Activated CD8-positive, alpha-beta memory T cell treated with anti-CD3 and anti-CD28 coated beads, Interleukin-2, amount 50 U/mL, for 48 hours (primary cell): Measurements from ENCODE around the gene POLR2J3.
"Not testable (repeated sequence)": the region's sequence is repeated elsewhere in the genome, so short reads cannot be mapped to it uniquely, and the experiment has no call there.

Source experiments
- DNase-seq: peaks from one replicate; pipeline ENCODE4 v3.0.0-alpha.2; 2020

POLR2J3 gene

DNA sequence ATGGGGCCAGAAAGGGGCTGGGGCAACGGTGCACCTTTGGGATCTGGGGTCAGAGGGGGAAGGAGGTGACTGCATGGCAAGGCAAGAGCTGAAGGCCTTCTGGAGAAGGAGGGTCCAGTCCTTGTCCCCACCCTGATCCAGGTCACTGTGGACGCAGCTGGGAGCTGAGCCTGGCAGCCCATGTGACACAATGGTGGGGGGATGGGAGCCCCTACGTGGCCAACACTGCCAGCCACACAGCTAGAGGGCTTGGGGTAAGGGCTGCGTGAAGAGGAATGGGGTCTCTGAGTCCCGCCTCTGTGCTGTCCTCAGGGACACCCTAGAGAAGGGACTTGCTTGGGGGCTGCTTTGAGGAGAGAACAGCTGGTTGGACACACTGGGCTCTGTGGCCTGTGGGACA, 9.3 kb upstream of the POLR2J3 start:
- DNase-seq = not testable (repeated sequence)

DNA sequence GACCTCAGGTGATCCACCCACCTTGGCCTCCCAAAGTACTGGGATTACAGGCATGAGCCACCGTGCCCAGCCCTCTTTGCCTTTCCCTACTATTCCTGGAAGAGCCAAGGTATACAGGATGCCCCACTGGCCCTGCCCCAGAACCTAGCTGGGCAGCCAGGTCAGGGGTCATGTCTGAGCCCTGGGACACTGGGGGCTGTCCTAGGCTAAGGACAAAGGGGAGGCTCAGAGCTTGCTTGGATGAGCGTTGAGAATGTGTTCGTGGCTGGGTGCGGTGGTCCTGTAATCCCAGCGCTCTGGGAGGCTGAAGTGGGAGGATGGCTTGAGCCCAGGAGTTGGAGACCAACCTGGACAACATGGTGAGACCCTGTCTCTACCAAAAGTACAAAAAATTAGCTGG, 6.1 kb upstream of the POLR2J3 start:
- peak; percentile 48 for DNase-seq

DNA sequence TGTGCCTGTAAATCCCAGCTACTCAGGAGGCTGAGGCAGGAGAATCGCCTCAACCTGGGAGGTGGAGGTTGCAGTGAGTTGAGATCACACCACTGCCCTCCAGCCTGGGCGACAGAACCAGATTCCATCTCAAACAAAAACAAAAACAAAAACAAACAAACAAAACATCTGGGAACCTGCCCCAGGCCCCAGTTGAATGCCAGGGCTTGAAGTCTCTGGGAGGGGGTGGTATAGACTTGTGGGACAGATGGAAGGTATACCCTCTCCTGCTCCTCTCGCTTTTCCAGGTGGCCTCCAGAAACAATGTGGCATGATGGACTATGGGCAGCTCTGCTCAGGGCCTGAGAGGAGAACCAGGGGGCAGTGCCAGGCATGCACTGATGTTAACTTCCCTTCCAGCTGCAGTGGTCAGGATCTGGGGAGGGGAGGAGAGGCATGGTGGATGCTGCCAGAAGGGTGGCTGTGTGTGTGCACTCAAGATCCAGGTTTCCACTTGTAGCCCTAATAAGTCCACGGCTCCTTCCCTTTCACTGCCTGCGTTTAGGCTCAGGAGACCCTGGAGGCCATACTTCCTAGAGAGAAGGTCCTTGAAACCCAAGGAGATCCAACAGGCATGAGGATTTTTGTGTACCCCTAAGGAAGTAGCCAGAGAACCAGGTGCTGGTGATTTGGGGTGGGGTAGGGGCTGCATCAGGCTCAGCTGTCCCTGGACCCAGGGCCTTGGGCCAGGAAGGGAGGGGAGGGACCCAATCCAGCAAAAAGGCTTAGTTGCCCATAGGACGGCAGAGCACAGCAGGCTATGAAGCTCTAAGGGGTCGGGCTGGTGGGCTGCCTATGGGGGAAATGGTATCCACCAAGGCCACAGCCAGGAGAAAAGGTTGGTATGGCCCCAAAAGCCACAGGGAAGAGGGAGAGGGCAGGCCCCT, 5.2 kb upstream of the POLR2J3 start:
- peak; percentile 55 for DNase-seq

DNA sequence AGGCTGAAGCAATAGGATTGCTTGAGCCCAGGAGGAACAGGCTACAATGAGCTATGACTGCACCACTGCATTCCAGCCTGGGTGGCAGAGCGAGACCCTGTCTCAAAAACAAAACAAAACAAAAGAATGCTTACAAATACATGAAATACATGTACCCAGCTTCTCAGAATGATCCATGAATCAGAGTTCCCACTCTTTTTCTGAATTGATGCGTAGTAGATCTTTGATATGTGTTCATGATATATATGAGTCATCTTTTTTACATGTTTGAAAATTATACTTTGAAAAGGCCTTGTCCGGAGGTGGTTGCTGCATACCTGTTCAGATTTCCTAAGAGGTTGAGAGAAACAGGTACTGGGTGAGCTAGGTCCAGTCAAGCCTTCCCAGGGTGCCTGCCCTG, 4.0 kb upstream of the POLR2J3 start:
- DNase-seq = not testable (repeated sequence)

DNA sequence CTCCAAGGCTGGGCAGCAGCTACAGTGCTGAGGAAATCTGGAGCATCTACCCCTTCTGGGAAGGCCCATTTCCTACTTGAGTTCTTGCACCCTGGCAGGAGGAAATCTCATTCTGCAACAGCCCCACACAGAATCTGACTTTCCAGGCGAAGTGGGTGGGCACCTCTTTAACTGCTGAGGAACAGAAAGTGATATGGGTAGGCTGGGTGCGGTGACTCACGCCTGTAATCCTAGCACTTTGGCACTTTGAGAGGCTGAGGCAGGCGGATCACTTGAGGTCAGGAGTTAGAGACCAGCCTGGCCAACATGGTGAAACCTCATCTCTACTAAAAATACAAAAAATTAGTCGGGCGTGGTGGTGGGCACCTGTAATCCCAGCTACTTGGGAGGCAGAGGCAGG, 2.2 kb upstream of the POLR2J3 start:
- not testable (repeated sequence) for DNase-seq

DNA sequence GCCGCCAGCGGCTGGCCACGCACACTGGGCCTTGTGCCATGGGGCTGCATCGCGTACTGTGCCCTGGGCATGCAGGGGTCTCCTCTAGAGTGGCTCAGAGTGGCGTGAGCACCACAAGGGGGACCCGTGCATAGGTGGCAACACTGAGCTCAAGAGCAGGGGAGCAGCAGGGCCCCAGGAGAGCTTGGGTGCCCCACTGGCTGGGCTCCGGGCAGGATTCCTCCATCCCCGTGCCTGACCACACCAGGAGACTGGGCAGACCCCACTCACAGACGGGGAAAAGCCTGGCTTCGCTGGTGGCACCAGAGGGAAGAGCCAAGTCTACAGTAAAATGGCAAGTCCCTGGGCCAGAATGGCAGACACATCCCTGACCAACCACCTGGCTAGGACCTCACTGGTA, 3.8 kb downstream of the POLR2J3 start:
- not testable (repeated sequence) for DNase-seq

DNA sequence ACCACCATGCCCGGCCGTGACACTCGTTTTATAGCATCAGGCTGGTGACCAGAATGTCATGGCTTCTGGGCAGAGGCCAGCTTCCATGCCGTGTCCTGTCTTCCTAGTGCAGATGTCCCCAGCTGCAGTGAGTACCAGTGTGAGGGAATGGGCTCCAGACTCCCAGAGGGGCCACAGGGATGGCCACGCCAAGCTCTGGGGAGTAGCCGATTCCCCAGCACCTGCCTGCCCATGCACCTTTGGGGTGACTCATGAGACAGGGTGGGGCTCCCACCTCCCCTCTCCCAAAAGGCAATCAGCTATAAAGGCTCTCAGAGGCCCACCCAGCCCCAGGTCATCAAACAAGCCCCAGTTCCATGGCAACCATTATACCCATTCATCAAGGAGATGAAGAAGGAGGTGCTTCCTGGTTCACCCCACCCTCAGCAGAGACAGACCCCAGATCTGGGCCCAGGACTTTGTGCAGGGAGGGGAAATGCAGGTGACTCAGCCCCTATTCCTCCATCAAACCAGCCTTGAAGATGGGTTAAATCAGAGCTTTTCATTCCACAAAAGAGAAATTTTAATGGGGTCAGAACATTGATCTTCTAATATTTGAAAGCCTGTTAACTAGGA, 21.5 kb downstream of the POLR2J3 start, which contains the start of gene SPDYE2:
Gene SPDYE2, plus strand, starts transcription at position 419 of the 615 bp plus-strand sequence. CDS start 2,030 bp downstream, outside the sequence.
- DNase-seq = not testable (repeated sequence)

DNA sequence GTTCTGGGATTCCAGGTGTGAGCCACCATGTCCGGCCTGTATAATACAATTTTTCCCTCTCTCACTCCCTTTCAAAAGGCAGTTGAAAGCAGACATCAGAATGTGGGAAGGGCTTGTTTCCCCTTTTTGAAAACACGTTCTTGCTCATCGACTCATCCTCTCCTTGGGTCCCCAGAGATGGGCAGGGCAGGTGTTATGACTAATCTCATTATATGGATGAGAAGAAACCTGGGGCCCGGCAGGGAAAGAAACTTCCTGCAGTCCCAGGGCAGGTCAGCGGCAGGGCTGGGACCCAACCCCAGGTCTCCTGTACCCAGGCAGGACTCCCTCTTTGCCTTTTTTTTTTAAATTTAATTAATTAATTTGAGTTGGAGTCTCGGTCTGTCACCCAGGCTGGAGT, 26.0 kb downstream of the POLR2J3 start:
- DNase-seq = not testable (repeated sequence)

DNA sequence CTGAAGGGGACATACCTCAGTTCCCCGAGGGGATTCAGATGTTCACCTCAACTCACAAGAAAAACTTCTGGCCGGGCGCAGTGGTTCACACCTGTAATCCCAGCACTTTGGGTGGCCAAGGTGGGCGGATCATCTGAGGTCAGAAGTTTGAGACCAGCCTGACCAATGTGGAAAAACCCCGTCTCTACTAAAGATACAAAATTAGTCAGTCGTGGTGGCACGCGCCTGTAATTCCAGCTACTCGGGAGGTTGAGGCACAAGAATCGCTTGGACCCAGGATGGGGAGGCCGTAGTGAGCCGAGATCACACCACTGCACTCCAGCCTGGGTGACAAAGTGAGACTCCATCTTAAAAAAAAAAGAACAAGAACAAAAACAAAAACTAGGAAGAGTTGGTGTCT, 27.1 kb downstream of the POLR2J3 start:
- not testable (repeated sequence) for DNase-seq

DNA sequence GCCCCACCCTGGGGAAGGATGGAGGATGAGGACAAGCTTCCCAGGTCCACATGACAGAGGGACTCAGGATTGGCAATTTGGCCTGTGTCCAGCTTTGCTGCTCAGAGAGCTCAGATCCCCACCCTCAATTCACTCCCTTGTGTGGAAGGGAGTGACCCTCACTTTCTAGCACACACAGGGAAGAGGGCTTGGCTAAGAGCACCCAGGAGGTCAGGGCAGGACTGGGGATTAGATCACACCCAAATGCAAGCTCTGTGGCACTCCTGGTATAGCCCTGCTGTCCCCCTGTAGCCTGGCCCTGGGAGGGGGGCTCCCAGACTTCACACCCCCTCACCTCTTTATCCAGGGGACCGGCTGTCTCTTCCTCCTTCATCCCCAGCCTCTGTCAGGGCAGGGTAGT, 28.0 kb downstream of the POLR2J3 start:
- not testable (repeated sequence) for DNase-seq

DNA sequence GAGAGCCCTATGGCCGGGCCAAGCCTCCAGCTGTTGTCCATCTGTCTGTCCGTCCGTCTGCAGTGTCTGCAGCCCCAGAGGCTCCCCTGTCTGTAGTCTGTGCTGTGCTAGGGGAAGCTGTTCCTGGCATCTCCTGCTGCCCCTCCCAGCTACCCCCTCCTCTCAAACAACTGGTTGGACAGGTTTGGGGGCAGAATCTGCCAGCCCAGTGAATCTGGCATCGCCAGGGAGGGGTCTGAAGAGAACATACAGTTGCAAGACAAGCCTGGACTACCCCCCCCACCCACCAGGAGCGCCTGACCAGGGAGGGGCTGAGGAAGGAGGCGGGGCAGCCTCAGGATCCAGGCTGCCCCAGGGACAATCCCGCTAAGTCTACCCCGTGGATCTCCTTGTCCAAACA, 28.8 kb downstream of the POLR2J3 start, which contains the start of gene UPK3BL2:
Gene UPK3BL2, minus strand, starts transcription at position 101 of the 400 bp plus-strand sequence. Its CDS starts 60 bp downstream, at position 41.
- DNase-seq = not testable (repeated sequence)

DNA sequence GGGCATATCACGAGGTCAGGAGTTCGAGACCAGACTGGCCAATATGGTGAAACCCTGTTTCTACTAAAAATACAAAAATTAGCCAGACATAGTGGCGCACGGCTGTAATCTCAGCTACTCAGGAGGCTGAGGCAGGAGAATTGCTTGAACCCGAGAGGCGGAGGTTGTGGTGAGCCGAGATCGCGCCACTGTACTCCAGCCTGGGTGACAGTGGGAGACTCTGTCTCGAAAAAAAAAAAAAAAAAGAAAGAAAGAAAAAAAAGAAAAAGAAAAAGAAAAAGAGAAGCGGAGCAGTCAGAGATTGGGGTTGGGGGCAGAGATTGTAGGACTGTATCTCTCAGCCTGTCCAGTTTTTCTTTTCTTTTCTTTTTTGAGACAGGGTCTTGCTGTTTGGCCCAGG, 29.6 kb downstream of the POLR2J3 start:
- not testable (repeated sequence) for DNase-seq

DNA sequence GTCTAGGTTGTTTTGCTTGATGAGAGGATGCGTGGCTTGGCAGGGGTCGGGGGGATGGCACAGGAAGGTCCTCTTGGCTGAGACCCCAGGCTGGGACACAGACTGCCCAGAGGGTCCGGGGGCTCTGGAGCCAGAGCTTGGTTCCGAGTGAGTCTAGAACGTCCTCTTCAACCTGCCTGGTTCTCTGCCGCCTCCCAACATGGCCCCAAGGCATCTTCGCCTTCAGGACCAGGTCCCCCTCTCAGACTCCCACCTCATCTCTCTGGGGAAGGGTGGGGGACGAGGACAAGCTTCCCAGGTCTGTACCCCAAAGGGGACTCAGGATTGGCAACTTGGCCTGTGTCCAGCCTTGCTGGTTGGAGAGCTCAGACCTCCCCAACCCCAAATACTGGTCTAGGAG, 30.3 kb downstream of the POLR2J3 start:
- DNase-seq = not testable (repeated sequence)

DNA sequence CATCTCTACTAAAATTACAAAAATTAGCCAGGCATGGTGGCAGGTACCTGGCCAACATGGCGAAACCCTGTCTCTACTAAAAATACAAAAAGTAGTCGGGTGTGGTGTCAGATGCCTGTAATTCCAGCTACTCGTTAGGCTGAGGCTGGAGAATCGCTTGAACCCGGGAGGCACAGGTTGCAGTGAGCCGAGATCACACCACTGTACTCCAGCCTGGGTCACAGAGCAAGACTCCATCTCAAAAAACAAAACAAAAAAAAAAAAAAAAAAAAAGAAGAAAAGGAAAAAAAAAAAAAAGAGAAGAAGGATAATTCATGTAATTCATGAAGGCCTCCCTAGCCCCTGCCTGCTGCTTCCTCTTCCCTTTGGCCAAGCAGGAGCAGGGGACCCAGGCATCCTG, 31.8 kb downstream of the POLR2J3 start:
- DNase-seq = not testable (repeated sequence)

DNA sequence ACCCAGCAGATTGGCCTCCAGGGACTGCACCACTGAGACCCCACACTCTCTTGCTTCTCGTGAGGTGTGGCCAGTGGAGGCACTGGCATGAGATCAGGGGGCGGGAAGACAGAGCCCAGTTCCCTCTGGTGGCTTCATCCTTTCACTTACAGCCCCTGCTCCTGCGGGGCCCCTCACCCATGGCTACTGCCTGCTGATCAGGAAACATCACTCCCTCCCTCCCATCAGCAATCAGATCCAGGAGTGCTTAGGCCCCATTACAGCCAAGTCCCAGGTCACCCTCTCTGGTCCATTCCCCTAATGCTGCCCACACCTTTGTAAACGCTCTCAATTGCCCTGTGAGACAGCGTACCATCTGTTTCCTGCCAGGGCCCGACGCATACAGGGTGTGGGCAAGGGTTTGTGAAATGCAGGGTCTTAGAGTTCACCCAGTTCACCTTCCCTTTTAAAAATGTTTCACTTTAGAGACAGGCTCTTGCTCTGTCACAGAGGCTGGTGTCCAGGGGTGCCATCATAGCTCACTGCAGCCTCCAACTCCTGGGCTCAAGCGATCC, 37.2 kb downstream of the POLR2J3 start:
- DNase-seq = not testable (repeated sequence)

DNA sequence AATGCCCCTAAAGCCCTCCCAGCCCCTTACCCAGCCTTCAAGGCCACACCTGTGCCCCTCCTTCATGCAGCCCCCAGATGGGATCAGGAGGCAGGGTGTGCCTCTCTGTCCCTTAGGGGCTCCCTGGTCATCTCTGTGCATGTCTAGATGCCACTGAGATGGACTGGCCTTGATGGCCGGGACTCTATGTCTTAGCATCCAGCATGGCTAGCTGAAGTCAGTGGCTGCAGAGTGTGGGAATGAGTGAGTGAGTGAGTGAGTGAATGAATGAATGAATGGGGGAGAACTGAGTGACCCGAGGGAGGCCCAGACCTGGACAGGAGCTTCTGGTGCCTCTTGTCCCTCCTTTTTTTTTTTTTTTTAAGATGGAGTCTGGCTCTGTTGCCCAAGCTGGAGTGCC, 40.3 kb downstream of the POLR2J3 start:
- DNase-seq = peak; percentile 43

DNA sequence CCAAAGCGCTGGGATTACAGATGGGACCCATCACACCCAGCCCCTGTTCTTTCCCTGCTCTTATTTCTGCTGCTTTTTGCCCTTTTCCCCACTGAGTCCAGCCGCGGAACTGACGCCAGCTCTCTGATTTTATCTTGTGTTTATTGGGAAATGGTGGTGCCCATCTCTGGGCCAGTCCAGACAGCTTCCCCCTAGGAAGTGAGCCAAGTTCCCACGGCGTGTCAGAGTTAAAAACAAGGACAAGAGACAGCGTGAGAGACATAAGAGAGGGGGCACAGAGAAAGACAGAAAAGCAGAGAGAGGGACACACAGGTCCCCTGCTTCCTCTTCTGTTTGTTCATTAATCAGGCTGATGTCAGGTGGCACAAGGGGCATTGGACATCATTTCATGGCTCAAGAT, 40.8 kb downstream of the POLR2J3 start:
- not testable (repeated sequence) for DNase-seq

DNA sequence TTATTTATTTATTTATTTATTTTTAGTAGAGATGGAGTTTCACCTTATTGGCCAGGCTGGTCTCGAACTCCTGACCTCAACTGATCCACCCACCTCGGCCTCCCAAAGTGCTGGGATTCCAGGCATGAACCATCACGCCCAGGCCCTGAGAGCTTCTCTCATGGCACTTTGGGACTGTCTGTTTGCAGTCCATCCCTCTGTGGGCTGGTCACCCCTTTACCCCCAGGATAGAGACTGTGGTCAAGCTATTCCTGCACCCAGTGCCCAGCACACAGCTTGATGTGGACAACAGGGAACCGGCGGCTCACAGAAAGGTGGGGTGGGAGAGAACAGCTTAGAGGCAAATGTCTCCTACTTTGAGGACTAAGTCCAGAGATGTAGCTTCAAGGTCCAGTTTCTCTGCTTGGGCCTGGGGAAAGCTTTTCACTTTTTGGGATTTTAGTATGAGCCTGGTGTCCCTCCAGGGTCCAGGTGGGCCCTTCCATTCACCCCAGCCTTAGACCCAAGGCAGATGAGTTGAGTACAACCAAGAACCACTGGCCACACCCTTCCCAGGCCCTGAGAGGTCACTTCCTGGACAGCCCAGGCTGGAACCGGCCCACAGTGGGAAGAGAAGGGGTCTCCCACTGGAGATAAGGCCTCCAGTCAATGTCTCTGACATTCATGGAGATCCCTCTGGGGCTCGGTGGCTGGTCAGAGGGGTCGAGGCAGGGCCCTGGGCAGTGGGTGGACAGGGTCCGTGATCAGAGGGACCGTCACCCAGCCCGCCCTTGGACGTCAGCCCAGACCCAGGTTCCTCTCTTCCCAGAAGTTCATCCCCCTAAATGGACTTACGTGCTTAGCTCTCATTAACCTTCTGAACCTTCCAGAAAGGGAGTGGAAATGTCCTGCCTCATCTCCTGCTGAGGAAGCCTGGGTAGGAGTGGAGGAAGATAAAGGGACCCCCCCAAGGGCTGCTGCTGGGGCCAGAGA, 44.3 kb downstream of the POLR2J3 start:
- DNase-seq = peak; percentile 46

DNA sequence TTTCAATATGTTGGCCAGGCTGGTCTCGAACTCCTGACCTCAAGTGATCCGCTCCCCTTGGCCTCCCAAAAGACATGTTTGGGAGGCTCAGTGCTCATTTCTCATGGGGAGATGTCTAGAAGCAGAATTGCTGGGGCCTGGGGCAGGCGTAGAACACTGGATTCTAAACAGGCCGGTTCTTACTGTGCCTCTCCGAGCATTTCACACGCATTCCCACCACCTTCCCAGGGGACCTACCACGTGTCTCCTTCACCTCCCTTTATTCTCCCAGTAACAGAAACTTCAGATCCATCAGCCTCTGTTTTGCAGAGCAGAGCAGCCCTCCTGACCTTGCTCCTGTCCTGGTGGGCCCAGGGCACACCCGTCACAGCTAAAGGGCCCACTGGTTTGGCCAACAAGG, 45.2 kb downstream of the POLR2J3 start:
- not testable (repeated sequence) for DNase-seq

DNA sequence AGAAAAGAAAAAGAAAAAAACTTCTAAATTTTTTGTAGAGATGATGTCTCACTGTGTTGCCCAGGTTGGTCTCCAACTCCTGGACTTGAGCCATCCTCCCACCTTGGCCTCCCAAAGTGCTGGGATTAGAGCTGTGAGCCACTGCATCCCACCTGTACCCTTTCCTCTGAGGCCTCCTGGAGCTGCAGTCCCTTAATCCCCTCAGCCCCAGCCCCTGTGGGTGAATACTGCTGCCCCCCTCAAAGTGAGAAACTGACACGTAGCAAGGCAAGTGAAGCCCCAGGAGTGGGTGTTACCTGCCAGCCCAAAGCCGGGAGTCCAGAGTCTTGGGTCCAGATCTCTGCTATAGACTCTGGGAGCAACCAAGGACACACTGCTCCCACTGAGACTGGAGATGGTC, 47.6 kb downstream of the POLR2J3 start:
- DNase-seq = peak; percentile 51

DNA sequence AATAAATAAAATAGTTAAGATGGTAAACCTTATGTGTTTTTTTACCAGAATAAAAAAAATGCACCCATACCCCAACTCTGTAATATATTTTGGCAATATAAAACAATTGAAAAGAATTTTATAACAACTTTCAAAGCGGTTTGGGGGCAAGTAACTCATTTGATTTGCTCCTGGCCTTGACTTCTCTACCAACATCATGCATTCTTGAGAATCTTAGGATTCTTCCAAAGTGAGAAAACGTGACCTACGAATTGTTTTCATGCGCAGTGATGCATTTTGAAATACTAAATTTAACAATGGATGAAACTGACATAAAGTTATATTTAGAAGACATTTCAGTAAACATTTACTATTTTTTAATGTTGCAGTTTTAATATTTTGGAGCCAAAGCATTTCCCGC, 51.6 kb downstream of the POLR2J3 start:
- DNase-seq = not testable (repeated sequence)

DNA sequence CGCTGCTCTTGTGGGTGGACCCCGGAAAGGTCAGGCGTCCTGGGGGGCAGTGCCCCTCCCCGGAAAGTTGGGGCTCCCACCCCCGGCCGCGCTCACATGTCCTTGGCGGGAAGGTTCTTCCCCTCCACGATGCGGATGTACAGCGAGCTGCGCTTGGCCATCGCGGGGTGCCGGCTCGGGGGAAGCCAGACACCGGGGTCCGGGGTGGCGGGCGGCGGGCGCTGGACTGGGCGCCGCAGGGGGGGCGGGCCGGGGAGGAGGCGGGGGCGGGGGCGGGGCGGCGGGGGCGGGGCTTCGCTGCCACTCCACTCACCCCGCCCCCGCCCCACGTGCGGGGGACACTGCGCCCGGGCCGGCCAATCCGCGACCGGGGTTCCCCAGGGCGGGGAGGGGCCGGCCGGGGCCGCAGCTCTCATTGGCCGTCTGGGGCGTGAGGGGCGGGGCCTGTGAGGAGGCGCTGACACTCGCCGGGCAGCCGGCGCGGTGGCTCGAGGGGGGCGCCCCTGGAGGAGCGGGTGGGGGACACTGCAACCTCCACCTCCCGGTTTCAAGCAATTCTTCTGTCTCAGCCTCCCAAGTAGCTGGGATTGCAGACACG, 54.7 kb downstream of the POLR2J3 start, which contains the start of gene RASA4B:
Gene RASA4B, minus strand, starts transcription at position 228 of the 598 bp plus-strand sequence. Its CDS starts 67 bp downstream, at position 161.
- peak; percentile 53 for DNase-seq
